Neutrophil (primary cell): ENCODE data around the gene ACTL8.

Source experiments
- H3K27ac ChIP-seq: fragments of 200-600 bp; sonication (generic); 2 replicates; pipeline ENCODE4 v1.5.1; 2016; ENCODE audit warnings: mild to moderate bottlenecking, moderate library complexity
- H3K27me3 ChIP-seq: fragments of 200-600 bp; sonication (generic); 2 replicates; pipeline ENCODE4 v1.6.0; 2016; ENCODE audit warnings: mild to moderate bottlenecking
- H3K36me3 ChIP-seq: fragments of 200-600 bp; sonication (generic); 2 replicates; pipeline ENCODE4 v1.5.1; 2017
- H3K4me1 ChIP-seq, 2 experiments: fragments of 200-600 bp in 1 of 2; sonication (generic) in 1 of 2; 1 replicate in 1 of 2; 2 replicates in 1 of 2; pipeline versions ENCODE4 v1.5.1 to v1.6.1; 2013 to 2016; ENCODE audit warnings: low read depth in 1 of 2, low read length in 1 of 2, mild to moderate bottlenecking in 1 of 2, moderate library complexity in 1 of 2; ENCODE audit not compliant: control insufficient read depth in 1 of 2, insufficient read depth in 1 of 2
- H3K4me3 ChIP-seq, 2 experiments: fragments of 200-600 bp in 1 of 2; sonication (generic) in 1 of 2; 1 replicate in 1 of 2; 2 replicates in 1 of 2; pipeline ENCODE4 v1.5.1; 2013 to 2016; ENCODE audit warnings: low read depth in 1 of 2, low read length in 1 of 2, mild to moderate bottlenecking in 1 of 2, moderate library complexity in 1 of 2
- H3K9me3 ChIP-seq: fragments of 200-600 bp; sonication (generic); 2 replicates; pipeline ENCODE4 v1.5.1; 2016
- TF ChIP-seq, protein P1 (sequence below): fragments of 200-600 bp; sonication (generic); IDR thresholded peaks from 2 replicates; pipeline ENCODE4 v1.5.1; 2016; ENCODE audit warnings: antibody characterized with exemption

The ACTL8 gene

DNA sequence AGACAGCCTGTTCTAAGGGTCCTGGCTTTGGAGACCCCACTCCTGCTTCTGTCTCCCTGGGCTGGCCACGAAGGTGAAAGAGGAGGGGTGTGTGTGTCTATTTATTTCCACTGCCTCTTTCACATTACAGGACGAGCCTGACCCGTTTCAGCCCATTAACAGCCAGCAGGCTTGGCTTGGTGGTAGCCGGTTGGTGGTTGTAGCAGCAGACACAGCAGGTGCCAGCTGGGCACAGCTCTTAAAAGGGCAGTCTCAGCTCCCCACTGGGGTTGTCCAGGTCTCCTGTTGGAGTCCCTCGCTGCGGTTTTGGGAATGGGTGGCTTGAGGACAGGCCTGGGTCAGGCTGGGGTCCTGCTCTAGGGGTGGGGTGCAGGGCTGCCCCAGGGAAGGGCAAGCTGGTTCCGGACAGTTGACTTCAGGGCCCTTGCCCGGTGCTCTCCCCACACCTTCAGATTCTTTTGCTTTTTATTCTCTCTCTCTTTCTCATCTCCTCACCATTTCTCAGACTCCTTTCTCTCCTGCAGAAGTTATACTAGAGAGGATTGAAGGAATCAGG lies 84.6 kb downstream of the ACTL8 start:
- H3K4me3 ChIP-seq, result no peak overlapping the region
- H3K9me3 ChIP-seq, result no peaks in the 10 kb centered on the region
- H3K27ac ChIP-seq, result no peak overlapping the region
- H3K4me1 ChIP-seq, result no peaks in the 10 kb centered on the region
- H3K27me3 ChIP-seq, result peaks cover 12% of the 10 kb centered on the region
- H3K36me3 ChIP-seq, result no peaks in the 10 kb centered on the region
- TF ChIP-seq, protein P1, sequence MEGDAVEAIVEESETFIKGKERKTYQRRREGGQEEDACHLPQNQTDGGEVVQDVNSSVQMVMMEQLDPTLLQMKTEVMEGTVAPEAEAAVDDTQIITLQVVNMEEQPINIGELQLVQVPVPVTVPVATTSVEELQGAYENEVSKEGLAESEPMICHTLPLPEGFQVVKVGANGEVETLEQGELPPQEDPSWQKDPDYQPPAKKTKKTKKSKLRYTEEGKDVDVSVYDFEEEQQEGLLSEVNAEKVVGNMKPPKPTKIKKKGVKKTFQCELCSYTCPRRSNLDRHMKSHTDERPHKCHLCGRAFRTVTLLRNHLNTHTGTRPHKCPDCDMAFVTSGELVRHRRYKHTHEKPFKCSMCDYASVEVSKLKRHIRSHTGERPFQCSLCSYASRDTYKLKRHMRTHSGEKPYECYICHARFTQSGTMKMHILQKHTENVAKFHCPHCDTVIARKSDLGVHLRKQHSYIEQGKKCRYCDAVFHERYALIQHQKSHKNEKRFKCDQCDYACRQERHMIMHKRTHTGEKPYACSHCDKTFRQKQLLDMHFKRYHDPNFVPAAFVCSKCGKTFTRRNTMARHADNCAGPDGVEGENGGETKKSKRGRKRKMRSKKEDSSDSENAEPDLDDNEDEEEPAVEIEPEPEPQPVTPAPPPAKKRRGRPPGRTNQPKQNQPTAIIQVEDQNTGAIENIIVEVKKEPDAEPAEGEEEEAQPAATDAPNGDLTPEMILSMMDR, result no peak

DNA sequence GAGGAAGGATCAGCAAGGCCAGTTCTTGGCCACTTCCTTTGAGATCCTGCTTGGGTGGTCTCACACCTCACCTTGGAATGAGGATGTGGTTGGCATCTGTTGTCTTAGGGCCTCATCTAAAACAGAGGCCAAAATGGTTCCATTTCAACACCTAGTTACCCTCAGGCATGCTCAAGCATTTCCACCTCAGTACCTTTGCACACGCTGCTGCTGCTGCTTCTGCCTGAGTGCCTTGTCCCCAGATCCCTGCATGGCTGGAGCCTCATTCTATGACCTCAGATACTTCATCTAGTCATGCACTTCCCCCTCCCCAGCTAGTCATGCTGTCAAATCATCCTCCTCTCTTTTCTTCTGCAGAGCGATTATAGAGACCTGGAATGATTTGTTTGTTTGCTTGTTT lies 86.8 kb downstream of the ACTL8 start:
- TF ChIP-seq, protein P1, result no peak
- no peak overlapping the region for H3K4me3 ChIP-seq
- no peaks in the 10 kb centered on the region for H3K4me1 ChIP-seq
- no peaks in the 10 kb centered on the region for H3K36me3 ChIP-seq
- H3K27me3 ChIP-seq, result peaks cover 6% of the 10 kb centered on the region
- H3K27ac ChIP-seq, result no peak overlapping the region
- no peaks in the 10 kb centered on the region for H3K9me3 ChIP-seq

DNA sequence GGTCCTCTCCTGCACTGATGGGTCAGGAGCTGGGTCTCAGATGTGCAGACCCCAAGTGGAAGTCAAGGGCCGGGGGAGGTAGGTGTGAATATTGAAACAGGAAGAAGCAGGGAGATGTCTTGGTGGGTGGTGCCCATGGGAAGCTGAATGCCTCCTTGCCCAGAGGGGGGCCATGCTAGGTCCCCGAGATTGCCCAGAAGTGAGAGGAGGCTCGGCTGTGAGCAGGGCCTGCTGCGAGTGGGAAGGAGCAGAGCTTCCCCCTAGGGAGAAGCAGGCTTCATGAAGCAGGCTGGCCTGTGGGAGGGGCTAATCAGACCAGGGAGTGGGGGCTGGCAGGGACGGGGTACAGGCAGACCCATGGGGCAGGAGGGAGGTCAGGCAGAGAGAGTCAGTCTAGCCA lies 87.6 kb downstream of the ACTL8 start:
- TF ChIP-seq, protein P1, result no peak
- no peaks in the 10 kb centered on the region for H3K36me3 ChIP-seq
- H3K4me1 ChIP-seq, result no peaks in the 10 kb centered on the region
- H3K4me3 ChIP-seq, result no peak overlapping the region
- H3K27ac ChIP-seq, result no peak overlapping the region
- peaks cover 6% of the 10 kb centered on the region for H3K27me3 ChIP-seq
- H3K9me3 ChIP-seq, result no peaks in the 10 kb centered on the region

DNA sequence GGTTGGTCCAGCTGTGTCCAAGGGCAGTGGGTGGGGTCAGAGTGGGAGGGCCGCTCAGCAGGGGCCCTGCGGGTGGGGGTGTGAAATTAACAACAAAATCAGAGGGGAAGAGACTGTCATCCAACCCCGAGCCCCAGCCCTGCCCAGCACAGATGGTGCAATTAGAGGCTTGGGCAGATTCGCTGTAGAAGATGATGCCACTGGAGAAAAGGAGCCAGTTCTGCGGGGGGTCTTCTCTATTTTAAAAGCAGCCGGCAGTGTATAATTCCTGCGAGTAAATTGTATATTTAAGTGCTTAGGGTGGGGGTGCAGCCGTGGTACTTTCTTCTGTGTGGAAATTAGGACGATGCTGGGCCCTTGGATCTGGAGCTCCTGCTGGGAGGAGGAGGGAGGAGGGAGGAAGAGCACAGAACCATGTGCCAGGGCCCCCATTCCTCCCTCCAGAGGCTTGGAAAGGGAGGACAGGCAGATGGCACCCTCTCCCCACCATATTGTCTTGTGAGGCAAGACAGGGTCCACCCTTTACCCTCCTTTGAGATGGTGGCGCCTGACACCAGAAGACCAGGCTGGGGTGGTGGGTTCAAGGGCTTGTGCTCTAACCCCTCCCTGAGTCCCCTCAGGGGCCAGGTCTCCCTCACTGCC lies 89.2 kb downstream of the ACTL8 start:
- Histone ChIP-seq H3K27me3 (peaks cover 6% of the 10 kb centered on the region), H3K36me3 (no peaks in the 10 kb centered on the region)

DNA sequence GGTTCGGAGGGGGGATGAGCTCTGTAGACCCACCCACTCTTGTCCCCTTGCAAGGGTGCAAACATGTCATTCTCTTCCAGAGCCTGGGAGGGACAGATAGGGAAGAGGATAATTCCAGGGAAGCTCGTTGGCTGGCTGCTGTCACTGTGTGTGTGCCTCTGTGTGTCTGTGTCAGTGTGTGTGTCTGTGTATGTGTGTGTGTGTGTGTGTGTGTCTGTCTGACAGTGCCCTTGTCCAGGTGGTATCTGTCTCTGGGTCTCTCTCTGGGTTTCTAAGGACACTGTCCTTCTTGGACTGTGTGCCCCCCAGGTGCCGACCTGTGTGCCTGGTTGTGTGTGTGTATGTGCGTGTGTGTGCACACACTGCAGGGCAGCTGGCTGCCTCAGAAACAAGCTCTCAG lies 90.5 kb downstream of the ACTL8 start:
- H3K27me3 ChIP-seq, result peaks cover 6% of the 10 kb centered on the region
- no peak overlapping the region for H3K4me3 ChIP-seq
- no peak overlapping the region for H3K27ac ChIP-seq

More for the DNA sequence above, 89.2 kb downstream of the ACTL8 start:
- H3K27ac ChIP-seq, result no peak overlapping the region
- H3K4me1 ChIP-seq, result no peaks in the 10 kb centered on the region
- TF ChIP-seq, protein P1, result no peak
- no peak overlapping the region for H3K4me3 ChIP-seq
- H3K9me3 ChIP-seq, result no peaks in the 10 kb centered on the region

More for the DNA sequence above, 90.5 kb downstream of the ACTL8 start:
- Histone ChIP-seq H3K4me1 (no peaks in the 10 kb centered on the region), H3K36me3 (no peaks in the 10 kb centered on the region), H3K9me3 (no peaks in the 10 kb centered on the region)
- TF ChIP-seq, protein P1, result no peak
